Glutamatergic neuron (in vitro differentiated cells): ENCODE measurements around the gene C1QA. TPM values are rescaled to one million over a fixed set of nuclear protein-coding genes. Genes with fewer than 3 reads are reported as not detected.

Experiments used
- DNase-seq: peaks from one replicate; pipeline ENCODE4 v3.0.0; 2022
- H3K27ac Mint-ChIP-seq: one replicate; pipeline ENCODE4 v1.8.0; 2020; ENCODE audit warnings: mild to moderate bottlenecking, mixed read lengths, inconsistent platforms; ENCODE audit not compliant: unreplicated experiment
- H3K27me3 Mint-ChIP-seq: one replicate; pipeline ENCODE4 v1.8.0; 2020; ENCODE audit warnings: mild to moderate bottlenecking, moderate library complexity, mixed read lengths, inconsistent platforms; ENCODE audit not compliant: unreplicated experiment
- H3K36me3 Mint-ChIP-seq: one replicate; pipeline ENCODE4 v1.8.0; 2020; ENCODE audit warnings: mild to moderate bottlenecking, mixed read lengths, inconsistent platforms; ENCODE audit not compliant: unreplicated experiment
- H3K4me1 Mint-ChIP-seq: one replicate; pipeline ENCODE4 v1.8.0; 2020; ENCODE audit warnings: mild to moderate bottlenecking, low read depth, mixed read lengths, inconsistent platforms; ENCODE audit not compliant: unreplicated experiment
- H3K4me3 Mint-ChIP-seq: one replicate; pipeline ENCODE4 v1.8.0; 2020; ENCODE audit warnings: mild to moderate bottlenecking, mixed read lengths, inconsistent platforms; ENCODE audit not compliant: unreplicated experiment
- H3K9me3 Mint-ChIP-seq: one replicate; pipeline ENCODE4 v1.8.0; 2020; ENCODE audit warnings: mild to moderate bottlenecking, moderate library complexity, mixed read lengths, inconsistent platforms; ENCODE audit not compliant: unreplicated experiment
- total RNA-seq: library from RNA; stranded (reverse); fragmentation: NEBNext Ultra II Directional; extraction: Animal tissue kit (Norgen Biotek cat#: 25700); gene quantifications from one replicate; pipeline ENCODE4 v1.2.1, GENCODE V29; 2021; ENCODE audit not compliant: unreplicated experiment
- TF ChIP-seq, protein P1 (sequence below): fragments of 200-600 bp; sonication (generic); IDR thresholded peaks from one replicate; pipeline ENCODE4 v1.5.0; 2021; ENCODE audit not compliant: partially characterized antibody, unreplicated experiment

Gene C1QA
- total RNA-seq, 1 donor from 2014 or later: not detected

DNA sequence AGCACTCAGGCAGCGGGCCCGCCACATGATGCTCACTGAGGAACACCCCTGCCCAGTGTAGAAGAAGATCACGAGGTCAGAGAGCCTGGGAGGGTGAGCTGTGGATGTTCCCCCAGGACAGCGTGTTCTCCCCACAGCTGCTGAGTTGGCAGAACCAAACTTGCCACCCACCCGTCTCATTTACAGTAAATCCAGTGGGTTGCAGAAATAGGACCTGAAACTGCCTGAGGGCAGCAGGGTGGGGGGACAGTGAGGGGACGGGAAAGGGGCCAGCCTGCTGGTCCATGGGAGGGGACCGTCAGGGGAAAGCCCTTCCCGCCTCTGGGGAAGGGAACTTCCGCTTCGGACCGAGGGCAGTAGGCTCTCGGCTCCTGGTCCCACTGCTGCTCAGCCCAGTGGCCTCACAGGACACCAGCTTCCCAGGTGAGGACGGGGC lies 16.5 kb downstream of the C1QA start, which contains the start of gene C1QB:
Gene C1QB, plus strand, starts transcription at position 356 of the 436 bp plus-strand sequence. CDS start 6,227 bp downstream, outside the sequence.
- H3K27me3 Mint-ChIP-seq: peaks cover 7% of the 10 kb centered on the region
- DNase-seq: no peak
- no peaks in the 10 kb centered on the region for H3K36me3 Mint-ChIP-seq
- TF ChIP-seq, protein P1, sequence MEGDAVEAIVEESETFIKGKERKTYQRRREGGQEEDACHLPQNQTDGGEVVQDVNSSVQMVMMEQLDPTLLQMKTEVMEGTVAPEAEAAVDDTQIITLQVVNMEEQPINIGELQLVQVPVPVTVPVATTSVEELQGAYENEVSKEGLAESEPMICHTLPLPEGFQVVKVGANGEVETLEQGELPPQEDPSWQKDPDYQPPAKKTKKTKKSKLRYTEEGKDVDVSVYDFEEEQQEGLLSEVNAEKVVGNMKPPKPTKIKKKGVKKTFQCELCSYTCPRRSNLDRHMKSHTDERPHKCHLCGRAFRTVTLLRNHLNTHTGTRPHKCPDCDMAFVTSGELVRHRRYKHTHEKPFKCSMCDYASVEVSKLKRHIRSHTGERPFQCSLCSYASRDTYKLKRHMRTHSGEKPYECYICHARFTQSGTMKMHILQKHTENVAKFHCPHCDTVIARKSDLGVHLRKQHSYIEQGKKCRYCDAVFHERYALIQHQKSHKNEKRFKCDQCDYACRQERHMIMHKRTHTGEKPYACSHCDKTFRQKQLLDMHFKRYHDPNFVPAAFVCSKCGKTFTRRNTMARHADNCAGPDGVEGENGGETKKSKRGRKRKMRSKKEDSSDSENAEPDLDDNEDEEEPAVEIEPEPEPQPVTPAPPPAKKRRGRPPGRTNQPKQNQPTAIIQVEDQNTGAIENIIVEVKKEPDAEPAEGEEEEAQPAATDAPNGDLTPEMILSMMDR: no peak
- no peaks in the 10 kb centered on the region for H3K9me3 Mint-ChIP-seq
- no peak within 1 kb of the TSS for H3K27ac Mint-ChIP-seq
- H3K4me3 Mint-ChIP-seq: no peak within 1 kb of the TSS
- H3K4me1 Mint-ChIP-seq: peaks cover 11% of the 10 kb centered on the region

DNA sequence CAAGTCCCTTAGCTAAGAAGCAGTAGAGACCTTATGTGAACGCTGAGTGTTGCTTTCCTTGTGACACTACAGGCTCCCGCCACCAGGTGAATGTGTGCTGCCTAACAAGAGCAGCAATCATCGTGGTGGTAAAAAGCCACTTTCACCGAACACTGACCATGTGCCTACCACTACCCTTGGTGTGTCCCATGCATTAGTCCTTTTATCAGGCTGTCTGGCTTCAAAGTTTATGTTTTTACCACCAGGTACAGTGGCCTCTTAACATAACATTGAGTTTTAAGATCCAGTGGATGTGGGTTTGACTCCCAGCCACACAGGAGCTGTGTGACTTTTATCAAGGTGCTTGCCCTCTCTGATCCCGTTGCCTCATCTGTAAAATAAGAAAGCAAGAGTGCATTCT lies 18.3 kb downstream of the C1QA start:
- Mint-ChIP-seq H3K4me3 (no peak overlapping the region), H3K27ac (no peak overlapping the region), H3K27me3 (peaks cover 13% of the 10 kb centered on the region), H3K9me3 (no peaks in the 10 kb centered on the region), H3K36me3 (no peaks in the 10 kb centered on the region), H3K4me1 (peaks cover 7% of the 10 kb centered on the region)
- no peak for DNase-seq
- TF ChIP-seq, protein P1: peak; percentile 62

DNA sequence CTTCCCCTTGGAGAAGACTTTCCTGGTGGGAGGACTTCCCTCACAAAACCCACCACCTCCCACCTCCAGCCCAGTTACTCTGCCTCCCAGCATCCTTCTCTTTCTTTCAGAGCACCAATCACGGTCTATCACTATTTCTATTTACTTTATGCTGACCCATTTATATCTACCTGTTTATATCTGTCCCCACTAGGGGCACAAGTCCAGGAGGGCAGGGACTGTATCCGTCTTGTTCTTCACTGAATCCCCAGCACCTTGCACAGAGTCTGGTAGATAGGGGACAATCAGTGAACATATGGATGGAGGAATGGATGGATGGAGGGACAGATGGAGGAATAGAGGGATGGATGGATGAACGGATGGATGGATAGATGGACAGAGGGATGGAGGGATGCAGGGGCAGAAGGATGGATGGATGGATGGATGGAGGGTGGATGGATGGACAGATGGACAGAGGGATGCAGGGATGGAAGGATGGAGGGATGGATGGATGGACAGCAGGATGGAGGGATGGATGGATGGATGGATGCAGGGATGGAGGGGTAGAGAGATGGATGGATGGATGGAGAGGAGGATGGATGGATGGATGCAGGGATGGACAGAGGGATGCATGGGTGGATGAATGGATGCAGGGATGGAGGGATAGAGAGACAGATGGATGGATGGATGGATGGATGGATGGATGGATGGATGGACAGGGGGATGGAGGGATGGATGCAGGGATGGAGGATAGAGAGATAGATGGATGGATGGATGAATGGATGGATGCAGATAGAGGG lies 22.1 kb downstream of the C1QA start:
- peaks cover 4% of the 10 kb centered on the region for H3K4me1 Mint-ChIP-seq
- no peaks in the 10 kb centered on the region for H3K36me3 Mint-ChIP-seq
- TF ChIP-seq, protein P1: peak; percentile 25
- no peak overlapping the region for H3K4me3 Mint-ChIP-seq
- H3K9me3 Mint-ChIP-seq: peaks cover 4% of the 10 kb centered on the region
- no peak for DNase-seq
- no peak overlapping the region for H3K27ac Mint-ChIP-seq
- H3K27me3 Mint-ChIP-seq: peaks cover 22% of the 10 kb centered on the region

DNA sequence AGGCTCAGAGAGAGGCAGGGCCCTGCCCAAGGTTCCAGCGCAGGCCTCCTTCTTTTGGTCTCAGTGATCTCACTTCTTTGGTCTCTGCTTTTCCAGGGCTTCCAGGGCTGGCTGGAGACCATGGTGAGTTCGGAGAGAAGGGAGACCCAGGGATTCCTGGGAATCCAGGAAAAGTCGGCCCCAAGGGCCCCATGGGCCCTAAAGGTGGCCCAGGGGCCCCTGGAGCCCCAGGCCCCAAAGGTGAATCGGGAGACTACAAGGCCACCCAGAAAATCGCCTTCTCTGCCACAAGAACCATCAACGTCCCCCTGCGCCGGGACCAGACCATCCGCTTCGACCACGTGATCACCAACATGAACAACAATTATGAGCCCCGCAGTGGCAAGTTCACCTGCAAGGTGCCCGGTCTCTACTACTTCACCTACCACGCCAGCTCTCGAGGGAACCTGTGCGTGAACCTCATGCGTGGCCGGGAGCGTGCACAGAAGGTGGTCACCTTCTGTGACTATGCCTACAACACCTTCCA lies 24.4 kb downstream of the C1QA start:
- H3K36me3 Mint-ChIP-seq: no peaks in the 10 kb centered on the region
- peaks cover 4% of the 10 kb centered on the region for H3K4me1 Mint-ChIP-seq
- no peak overlapping the region for H3K4me3 Mint-ChIP-seq
- H3K9me3 Mint-ChIP-seq: peaks cover 4% of the 10 kb centered on the region
- peaks cover 22% of the 10 kb centered on the region for H3K27me3 Mint-ChIP-seq
- no peak overlapping the region for H3K27ac Mint-ChIP-seq
- DNase-seq: no peak
- TF ChIP-seq, protein P1: no peak

DNA sequence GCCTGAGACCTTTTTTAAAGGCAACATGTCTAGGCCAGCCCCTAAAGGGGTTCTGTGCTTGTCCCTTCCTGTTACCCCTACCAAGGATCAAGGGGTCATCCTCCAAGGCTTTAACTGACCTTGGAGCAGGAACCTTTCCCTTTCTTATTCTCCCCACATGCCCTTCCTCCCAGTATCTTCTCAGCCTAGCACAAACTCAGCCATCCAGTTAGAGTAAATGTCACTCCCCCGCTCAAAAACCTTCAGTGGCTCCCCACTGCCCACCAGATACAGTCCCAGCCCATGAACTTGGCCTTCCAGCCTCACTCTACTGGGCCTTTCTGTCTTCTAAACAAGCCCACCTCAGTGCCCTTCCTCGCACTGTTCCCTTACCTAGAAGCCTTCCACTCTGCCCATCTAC lies 25.5 kb downstream of the C1QA start:
- Mint-ChIP-seq H3K27me3 (peaks cover 22% of the 10 kb centered on the region), H3K36me3 (no peaks in the 10 kb centered on the region), H3K9me3 (peaks cover 4% of the 10 kb centered on the region), H3K4me1 (peaks cover 4% of the 10 kb centered on the region), H3K4me3 (no peak overlapping the region), H3K27ac (no peak overlapping the region)
- DNase-seq: no peak
- TF ChIP-seq, protein P1: no peak
